H54 (cell line): ENCODE data around the gene SAMD14.
A peak's percentile ranks its signal among the peaks of the same experiment; 100 is the strongest.
"Not testable (repeated sequence)": the region's sequence is repeated elsewhere in the genome, so short reads cannot be mapped to it uniquely, and the experiment has no call there.

Experiments used
- DNase-seq: peaks from one replicate; pipeline ENCODE4 v3.0.0; 2011; ENCODE audit warnings: low spot score, mixed read lengths; ENCODE audit not compliant: insufficient read length
- FAIRE-seq: peaks from 3 replicates; lab custom pipeline; 2011; peaks lifted over from hg19 to GRCh38; lab: Jason Lieb, UNC
- POLR2A ChIP-seq: IDR thresholded peaks from 2 replicates; pipeline ENCODE4 v1.6.1; 2011; ENCODE audit warnings: low read depth, mild to moderate bottlenecking, low read length

SAMD14 gene

DNA sequence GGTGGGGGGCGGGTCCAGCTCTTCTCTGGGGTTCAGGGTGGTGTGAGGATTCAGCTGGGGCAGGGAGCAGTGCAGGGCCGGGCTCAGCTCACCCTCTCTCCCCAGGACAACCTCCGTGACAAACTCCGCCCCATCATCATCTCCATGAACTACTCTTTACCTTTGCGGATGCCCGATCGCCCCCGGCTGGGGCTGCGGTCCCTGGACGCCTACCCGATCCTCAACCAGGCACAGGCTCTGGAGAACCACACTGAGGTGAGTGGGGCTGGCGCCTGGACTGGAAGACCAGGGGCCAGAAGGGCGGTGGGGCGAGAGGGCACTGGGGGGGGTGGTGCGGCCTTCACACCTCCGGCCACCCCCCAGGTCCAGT is 53.8 kb downstream of the SAMD14 start:
- FAIRE-seq (no peak), DNase-seq (no peak)
- no peak for TF ChIP-seq POLR2A

DNA sequence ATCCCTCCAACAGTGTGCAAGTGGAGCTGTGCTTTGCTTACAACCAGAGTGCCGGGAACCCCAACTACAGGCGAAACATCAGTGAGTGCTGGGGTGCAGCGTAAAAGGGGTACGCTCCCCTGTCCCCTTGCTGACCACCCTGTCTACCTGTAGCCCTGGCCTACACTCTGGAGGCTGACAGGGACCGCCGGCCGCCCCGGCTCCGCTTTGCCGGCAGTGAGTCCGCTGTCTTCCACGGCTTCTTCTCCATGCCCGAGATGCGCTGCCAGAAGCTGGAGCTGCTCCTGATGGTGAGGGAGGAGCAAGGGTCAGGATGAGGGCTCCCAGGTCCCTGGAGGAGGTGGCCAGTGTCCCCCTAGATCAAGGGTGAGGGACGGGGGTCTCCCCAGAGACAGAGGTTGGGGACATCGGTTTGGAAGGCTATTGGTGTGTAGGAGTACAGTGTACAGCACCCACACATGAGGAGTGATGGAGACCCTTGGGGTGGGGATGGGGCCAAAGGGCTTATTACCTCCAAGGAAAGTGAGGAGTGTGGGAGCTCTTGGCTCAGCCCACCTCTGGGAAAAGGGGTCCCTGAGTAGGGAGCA is 54.4 kb downstream of the SAMD14 start:
- DNase-seq (no peak), FAIRE-seq (no peak)
- no peak for TF ChIP-seq POLR2A

DNA sequence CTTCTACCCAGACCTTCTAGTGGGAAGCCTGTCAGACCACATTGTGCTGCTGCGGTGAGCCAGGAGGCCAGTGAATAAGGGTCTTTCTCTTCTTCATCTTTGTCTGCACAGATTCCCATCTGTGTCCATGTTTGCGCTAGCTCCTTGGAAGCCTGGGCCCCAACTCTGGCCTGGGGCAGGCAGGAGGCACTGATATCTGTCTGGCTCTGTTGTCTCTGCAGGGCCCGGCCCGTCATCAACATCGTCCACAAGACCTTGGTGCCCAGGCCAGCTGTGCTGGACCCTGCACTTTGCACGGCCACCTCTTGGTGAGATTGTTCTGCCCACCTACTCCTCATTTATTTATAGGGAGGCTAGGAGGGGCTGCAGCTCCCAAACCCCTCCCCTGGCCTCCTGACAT is 55.7 kb downstream of the SAMD14 start:
- FAIRE-seq: no peak
- no peak for DNase-seq
- no peak for TF ChIP-seq POLR2A

DNA sequence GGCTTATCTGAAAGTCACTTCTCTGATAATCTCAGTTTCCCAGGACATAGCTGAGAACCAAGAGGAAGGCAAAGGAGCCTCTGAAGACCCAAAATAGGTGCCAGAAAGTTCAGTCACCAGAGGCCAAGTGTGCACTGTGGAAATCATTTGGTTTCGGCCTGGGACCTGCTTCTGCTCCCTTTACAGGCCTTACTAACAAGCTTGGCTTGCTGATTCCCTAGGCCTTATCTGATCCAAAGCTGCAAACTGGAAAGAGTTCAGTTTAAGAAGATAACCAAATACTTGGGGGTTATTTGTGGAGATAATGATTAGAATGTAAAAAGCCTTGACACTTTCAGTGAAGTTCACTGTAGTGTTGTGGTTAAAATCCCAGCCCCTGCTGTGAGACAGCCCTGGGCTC is 57.0 kb downstream of the SAMD14 start:
- DNase-seq: no peak
- TF ChIP-seq POLR2A: no peak
- FAIRE-seq: no peak

DNA sequence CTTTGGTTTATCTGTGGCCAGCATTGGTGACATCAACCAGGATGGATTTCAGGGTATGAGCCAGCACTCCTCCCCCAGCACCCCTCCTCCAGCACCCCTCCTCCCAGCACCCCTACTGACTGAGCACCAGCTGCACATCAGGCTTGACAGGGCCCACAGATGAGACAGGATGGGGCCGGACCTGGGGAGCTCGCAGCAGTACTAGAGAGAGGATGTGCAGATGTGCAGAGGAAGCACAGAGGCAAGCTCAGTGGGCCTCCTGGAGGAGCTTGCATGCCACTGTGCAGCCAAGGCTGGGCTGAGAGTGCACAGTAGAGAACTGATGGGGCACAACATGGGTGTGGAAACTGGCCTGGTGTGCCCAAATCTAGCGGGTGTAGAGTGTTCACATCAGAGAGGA is 57.8 kb downstream of the SAMD14 start:
- TF ChIP-seq POLR2A: no peak
- no peak for FAIRE-seq

DNA sequence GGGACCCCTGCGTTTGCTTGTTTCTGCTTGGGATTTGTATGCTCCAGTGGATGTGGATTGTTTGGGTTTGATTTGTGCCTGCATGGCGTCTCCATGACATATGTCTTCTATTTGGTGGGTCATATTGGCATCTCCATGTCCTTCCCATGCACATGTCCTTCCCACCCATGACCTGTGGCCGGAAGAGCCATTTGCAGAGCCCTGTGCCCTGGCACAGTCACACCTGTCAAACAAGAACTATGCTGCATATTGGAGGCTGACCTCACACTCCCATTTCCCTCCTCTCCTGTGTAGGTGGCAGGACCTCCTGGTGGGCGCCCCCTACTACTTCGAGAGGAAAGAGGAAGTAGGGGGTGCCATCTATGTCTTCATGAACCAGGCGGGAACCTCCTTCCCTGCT is 58.3 kb downstream of the SAMD14 start:
- FAIRE-seq: no peak
- TF ChIP-seq POLR2A: no peak
- no peak for DNase-seq

More for the DNA sequence above, 57.8 kb downstream of the SAMD14 start:
- no peak for DNase-seq

DNA sequence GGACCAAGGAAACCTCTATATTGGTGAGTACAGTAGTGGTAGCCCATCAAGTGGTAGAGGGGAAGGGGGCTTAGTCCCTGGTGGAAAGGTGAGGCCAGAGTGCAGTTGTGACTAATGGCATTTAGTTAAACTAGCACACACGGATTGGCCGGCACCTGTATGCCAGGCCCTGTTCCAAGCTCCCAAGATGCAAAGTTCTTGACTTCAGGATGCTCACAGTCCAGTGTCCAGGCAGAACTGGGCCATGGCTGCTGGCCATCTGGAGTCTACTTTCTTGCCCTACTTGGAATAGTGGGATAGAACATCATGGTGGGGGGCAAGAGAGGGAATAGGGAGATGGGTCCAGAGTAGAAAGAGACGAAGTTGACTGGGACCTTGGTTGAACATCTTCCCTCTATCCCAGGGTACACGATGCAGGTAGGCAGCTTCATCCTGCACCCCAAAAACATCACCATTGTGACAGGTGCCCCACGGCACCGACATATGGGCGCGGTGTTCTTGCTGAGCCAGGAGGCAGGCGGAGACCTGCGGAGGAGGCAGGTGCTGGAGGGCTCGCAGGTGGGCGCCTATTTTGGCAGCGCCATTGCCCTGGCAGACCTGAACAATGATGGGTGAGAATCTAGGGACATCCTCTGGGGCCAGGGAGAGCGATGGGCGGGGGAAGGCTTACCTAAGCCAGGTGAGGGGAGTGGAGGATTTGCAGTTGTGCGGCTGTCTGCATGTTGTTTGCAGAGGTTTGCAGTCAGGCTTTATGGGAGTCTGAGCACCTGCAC is 58.9 kb downstream of the SAMD14 start:
- DNase-seq (no peak), FAIRE-seq (no peak)
- TF ChIP-seq POLR2A: no peak

DNA sequence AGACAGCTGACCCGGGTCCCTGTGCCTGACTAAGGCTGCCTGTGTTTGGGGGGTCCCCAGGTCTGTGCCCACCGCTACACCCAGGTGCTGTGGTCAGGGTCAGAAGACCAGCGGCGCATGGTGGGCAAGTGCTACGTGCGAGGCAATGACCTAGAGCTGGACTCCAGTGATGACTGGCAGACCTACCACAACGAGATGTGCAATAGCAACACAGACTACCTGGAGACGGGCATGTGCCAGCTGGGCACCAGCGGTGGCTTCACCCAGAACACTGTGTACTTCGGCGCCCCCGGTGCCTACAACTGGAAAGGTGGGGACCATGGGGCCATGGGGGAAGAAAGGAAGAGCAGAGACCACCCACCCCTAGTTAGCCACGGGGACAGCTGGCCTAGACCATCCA is 62.0 kb downstream of the SAMD14 start:
- TF ChIP-seq POLR2A: no peak
- FAIRE-seq (no peak), DNase-seq (no peak)

DNA sequence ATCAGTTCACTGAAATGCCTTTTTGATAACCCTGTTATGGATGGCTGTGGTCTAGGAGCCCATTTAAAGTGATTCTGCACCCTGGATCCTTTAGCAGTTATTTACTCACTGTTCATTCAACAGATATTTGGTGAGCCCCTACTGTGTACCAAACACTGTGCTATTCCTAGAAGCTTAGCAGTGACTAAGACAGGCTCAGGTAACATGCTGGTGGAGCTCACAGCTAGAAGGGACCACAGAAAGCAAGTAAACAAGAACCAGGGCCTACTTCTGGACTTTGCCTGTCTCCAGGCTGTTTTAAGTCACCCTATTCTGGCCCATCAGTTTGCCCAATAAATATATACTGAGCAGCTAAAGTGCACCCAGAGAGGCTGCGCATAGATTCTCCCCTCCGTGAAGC is 63.0 kb downstream of the SAMD14 start:
- DNase-seq: no peak
- TF ChIP-seq POLR2A: no peak
- FAIRE-seq: no peak

DNA sequence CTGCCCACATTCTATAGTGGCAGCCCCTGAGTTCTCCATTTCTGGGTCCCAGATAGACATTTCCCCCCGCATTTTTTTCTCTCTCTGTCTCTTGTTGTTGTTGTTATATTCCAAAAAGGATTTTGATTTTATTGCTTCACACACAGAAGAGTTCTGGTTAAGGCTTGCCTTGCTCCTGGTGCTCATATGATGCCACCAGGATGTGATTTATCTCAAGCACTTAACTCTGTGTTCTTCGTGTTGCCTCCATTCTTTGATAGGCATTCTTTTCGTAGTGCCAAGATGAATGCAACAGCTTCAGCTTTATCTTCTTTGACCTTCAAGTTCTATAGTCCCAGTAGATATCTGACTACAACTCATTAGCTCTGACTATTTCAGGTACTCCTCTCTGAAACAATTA is 64.9 kb downstream of the SAMD14 start:
- DNase-seq (no peak), FAIRE-seq (no peak)
- no peak for TF ChIP-seq POLR2A

DNA sequence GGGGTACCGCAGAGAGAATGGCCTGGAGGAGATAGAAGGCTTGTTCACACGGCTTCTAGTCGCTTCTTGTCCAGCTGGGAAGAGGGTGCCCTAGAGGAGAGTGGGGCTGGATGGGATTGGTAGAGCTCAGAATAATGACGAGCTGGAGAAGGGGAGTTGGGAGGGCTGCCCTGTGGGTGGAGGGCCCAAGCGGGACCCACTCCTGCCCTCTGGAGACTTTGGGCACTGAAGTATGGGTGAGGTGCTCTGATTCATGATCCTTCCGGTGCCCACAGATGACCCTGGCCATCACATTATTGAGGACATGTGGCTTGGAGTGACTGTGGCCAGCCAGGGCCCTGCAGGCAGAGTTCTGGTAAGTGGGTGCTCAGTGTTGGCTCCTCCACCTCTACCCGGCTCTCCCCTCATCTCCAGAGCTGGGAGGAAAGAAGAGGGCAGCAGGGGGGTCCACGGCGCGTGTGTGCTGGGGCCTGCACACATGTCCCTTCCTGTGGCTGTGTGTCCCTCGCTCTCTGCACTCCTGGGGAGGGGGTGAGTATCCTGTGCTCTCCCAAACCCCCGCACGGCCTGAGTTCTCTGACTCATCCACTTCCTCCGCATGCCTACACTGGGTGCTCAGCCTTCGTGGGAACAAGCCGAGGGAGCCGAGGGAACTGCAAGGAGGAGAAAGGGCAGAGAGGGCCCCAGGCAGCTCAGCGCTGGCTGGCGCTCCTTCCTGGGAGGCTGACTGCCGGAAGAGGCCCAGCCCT is 65.5 kb downstream of the SAMD14 start:
- FAIRE-seq: peak; percentile 43
- TF ChIP-seq POLR2A: peak; percentile 29; the same call in 1 of the 2 replicates

DNA sequence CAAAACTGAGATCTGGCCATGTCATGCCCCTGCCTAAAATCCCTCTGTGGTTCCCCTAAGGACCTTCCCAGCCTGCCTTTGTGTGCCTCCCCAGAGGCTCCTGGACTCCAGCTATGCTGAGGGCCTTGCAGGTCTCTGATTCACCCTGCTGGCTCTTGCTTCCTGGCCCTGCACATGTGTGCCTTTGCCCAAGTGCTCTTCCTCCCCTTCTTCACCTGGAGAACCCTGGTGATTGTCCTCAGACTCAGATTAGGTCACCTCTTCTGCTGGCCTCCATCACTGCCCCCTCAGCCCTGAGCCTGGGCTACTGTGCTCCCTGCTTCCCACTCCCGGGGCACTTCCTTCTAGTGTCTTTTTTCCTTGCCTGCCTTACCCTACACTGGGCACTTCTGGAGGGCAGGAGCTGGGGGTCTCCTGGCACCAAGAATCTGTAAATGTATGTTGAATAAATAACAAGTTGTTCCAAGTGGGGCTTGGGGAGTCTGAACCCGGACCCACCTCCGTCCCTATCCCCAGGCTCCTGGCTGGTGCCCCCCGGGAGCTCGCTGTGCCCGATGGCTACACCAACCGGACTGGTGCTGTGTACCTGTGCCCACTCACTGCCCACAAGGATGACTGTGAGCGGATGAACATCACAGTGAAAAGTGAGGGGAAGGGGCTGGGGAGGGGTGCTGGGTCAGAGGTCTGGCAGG is 66.3 kb downstream of the SAMD14 start:
- no peak for FAIRE-seq
- TF ChIP-seq POLR2A: no peak

More for the DNA sequence above, 65.5 kb downstream of the SAMD14 start:
- DNase-seq: peak; percentile 88

DNA sequence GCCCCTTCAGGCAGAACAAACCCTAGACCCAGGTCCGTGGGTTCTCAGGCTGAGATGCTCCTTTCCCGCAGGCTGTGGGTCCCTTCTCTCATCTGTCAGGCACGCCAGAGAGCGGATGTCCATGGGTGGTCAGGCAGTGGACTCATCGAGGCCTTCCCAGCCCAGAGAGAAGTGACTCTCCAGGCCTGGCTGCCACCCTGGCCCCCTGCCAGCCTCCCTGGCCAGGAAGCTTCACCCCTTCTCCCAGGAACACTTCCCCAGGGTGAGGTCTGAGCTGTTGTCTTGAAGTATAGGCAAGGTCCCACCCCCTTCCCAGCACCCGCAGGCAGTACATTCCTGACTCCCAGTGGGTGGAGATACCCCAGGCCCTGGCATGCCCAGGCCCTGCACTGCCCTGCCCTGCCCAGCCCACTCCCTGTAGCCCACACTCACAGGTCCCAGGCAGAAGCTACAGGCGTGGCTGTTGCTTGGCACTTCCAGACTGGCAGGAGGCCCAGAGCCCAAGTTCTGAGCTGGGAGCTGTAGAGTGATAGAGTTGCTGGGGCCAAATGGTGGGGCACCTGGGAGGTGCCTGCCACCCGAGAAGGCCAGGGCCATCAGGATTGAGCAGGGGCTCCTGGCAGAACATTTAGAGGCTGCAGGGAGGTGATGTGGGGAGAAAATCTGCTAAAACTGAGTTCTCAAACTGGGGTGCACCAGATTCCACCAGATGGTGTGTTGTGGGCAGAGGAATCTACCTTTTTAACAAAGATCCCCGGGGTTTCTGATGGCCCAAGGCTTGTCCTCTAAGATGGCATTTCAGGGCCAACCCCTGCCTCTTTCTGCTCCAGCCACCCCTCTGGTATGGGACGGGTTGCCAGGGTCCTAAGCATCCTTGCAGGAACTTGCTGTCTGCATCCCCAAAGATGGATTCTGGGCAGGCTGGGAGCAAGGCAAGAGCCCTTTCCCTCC is 67.4 kb downstream of the SAMD14 start:
- peak; percentile 88 for DNase-seq
- peak; percentile 47 for TF ChIP-seq POLR2A
- FAIRE-seq: peak; percentile 60

More for the DNA sequence above, 66.3 kb downstream of the SAMD14 start:
- DNase-seq: no peak

DNA sequence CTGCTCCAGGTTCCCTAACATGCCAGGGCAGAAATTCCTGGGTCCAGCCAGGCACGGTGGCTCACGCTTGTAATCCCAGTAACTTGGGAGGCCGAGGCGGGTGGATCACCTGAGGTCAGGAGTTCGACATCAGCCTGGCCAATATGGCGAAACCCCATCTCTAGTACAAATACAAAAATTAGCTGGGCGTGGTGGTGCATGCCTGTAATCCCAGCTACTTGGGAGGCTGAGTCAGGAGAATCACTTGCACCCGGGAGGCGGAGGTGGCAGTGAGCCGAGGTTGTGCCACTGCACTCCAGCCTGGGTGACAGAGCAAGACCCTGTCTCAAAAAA is 68.3 kb downstream of the SAMD14 start:
- DNase-seq, FAIRE-seq: not testable (repeated sequence)
